ENCODE measurements around the gene NFATC3. TPM values are rescaled to one million over a fixed set of nuclear protein-coding genes. Genes with fewer than 3 reads are reported as not detected.

Gene NFATC3
- total RNA-seq, 1 experiment from 2014 or later: 33.0 TPM

- Histone ChIP-seq H4K91ac (ENCODE audit: insufficient read length, low read depth, low read length) (no peak overlapping the region), H3K27ac (ENCODE audit: insufficient read length, low read depth, low read length) (no peak overlapping the region), H3K14ac (ENCODE audit: insufficient read depth, low read length) (no peak overlapping the region), H2BK15ac (ENCODE audit: low read depth, low read length) (no peak overlapping the region), H3K27me3 (ENCODE audit: insufficient read depth, low read length) (no peaks in the 10 kb centered on the region), H2BK5ac (ENCODE audit: insufficient read length, low read length) (no peak overlapping the region), H4K20me1 (ENCODE audit: control insufficient read depth, insufficient read depth, insufficient read length) (no peaks in the 10 kb centered on the region), H3K9ac (ENCODE audit: extremely low read depth, insufficient read length, low read length) (no peak overlapping the region), H3T11ph (ENCODE audit: low read length) (no peak overlapping the region), H3K23me2 (ENCODE audit: insufficient read length, low read depth, low read length, poor library complexity, severe bottlenecking) (no peaks in the 10 kb centered on the region), H2BK120ac (ENCODE audit: low read depth, low read length, poor library complexity, severe bottlenecking) (no peak overlapping the region), H2AK5ac (ENCODE audit: insufficient read length, low read length) (no peak overlapping the region), H3K18ac (ENCODE audit: insufficient read length, low read depth, low read length) (no peak overlapping the region), H3K23ac (ENCODE audit: insufficient read length, low read depth, low read length) (no peak overlapping the region), H4K5ac (ENCODE audit: insufficient read length, low read depth, low read length) (no peak overlapping the region), H3K56ac (ENCODE audit: insufficient read length, low read depth, low read length) (no peak overlapping the region), H2AFZ (ENCODE audit: low read length) (no peak overlapping the region), H3K9me3 (ENCODE audit: control insufficient read depth, low read depth, low read length) (no peaks in the 10 kb centered on the region), H3K79me1 (ENCODE audit: insufficient read depth, low read depth, low read length, poor library complexity, severe bottlenecking) (no peaks in the 10 kb centered on the region), H3K4ac (ENCODE audit: low read depth, low read length) (no peak overlapping the region), H3K79me2 (ENCODE audit: insufficient read depth, low read length) (no peaks in the 10 kb centered on the region), H4K8ac (replicated peaks; ENCODE audit: insufficient read length, low read depth, low read length) (no peak overlapping the region), H3K4me2 (ENCODE audit: insufficient read depth, insufficient read length, low read length) (no peak overlapping the region), H2BK12ac (ENCODE audit: insufficient read length, low read depth, low read length) (no peak overlapping the region), H2BK20ac (ENCODE audit: low read depth, low read length, poor library complexity, severe bottlenecking) (no peak overlapping the region), H3K4me1 (ENCODE audit: insufficient read depth, low read length) (no peaks in the 10 kb centered on the region)
- Mint-ChIP-seq H3K4me3 (no peak overlapping the region), H3K36me3 (ENCODE audit: insufficient read depth in 1 of 3, low read depth in 3 of 3) (peaks cover 13 to 50% (median 32%) of the 10 kb centered on the region in 3 experiments; a peak in 6 of 7 replicates), H3K4me1 (no peaks in the 10 kb centered on the region), H3K9me3 (no peaks in the 10 kb centered on the region), H3K27ac (no peak overlapping the region), H3K27me3 (ENCODE audit: low read depth) (no peaks in the 10 kb centered on the region)
- WGBS (ENCODE audit: extremely low coverage, insufficient read length, low lambda C conversion rate): no CpG with 5 or more reads among the region's 9 CpGs
- DNase-seq: no peak
- TF ChIP-seq CTCF (conservative IDR thresholded peaks at IDR 0.05): no peak
Measured at GRCh38 chr16:68068926-68069325, 16.2 kb upstream of the NFATC3 start.
